Body of pancreas (tissue), 4 donors: ENCODE measurements around the gene RXRA.

Source experiments
- POLR2A ChIP-seq, 3 donors: fragments of 450-650 bp; IDR thresholded peaks; one replicate each; pipeline ENCODE4 v1.6.1; 2016; ENCODE audit warnings: antibody characterized with exemption in 3 of 3, mild to moderate bottlenecking in 2 of 3
- TF ChIP-seq, protein P1 (sequence below), 7 experiments: fragments of 450-650 bp in 4 of 7; fragments of 200-600 bp in 3 of 7; sonication (generic) in 3 of 7; IDR thresholded peaks; one replicate each; pipeline ENCODE4 v1.5.1; 2016 to 2019; ENCODE audit warnings: antibody characterized with exemption in 7 of 7

DNA sequence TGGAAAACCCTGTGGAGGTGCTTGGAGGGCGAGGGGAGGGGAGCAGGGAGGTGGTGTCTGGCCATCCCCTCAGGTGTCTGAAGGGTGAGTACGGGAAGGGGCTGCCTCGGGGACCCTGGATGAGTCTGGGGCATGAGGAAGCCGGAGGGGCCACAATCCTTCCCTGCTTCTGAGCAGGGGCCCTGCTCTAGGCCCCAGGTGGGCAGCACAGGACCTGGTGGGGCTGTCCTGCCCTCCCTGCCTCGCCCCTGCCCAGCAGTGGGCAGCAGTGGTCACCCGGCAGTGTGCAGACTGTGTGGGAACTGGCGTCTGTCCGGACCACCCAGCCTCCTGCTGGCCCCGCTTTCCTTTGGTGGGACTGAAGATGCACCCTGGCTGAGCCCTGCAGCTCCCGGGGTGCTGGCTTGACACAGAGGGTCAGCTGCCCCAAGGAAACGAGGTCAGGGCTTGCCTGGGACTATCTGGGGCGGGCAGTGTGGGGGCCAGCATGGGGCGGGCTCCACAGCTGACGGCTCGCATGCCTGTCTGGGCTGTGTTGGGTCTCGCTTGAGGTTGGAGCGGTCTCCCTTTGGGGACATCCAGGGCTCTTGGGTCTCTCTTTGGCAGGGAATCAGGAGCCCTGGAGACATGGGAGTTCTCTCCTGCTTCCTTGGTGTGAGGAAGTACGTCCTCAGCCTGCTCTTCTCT lies 26.1 kb downstream of the RXRA start:
- TF ChIP-seq, protein P1, sequence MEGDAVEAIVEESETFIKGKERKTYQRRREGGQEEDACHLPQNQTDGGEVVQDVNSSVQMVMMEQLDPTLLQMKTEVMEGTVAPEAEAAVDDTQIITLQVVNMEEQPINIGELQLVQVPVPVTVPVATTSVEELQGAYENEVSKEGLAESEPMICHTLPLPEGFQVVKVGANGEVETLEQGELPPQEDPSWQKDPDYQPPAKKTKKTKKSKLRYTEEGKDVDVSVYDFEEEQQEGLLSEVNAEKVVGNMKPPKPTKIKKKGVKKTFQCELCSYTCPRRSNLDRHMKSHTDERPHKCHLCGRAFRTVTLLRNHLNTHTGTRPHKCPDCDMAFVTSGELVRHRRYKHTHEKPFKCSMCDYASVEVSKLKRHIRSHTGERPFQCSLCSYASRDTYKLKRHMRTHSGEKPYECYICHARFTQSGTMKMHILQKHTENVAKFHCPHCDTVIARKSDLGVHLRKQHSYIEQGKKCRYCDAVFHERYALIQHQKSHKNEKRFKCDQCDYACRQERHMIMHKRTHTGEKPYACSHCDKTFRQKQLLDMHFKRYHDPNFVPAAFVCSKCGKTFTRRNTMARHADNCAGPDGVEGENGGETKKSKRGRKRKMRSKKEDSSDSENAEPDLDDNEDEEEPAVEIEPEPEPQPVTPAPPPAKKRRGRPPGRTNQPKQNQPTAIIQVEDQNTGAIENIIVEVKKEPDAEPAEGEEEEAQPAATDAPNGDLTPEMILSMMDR (IDR thresholded peaks at IDR 0.05), result no peak
- no peak for TF ChIP-seq POLR2A (IDR thresholded peaks at IDR 0.05)
